ENCODE results near the gene ABCC10. TPM values are rescaled to one million over a fixed set of nuclear protein-coding genes. Genes with fewer than 3 reads are reported as not detected.
"Not testable (repeated sequence)": the region's sequence is repeated elsewhere in the genome, so short reads cannot be mapped to it uniquely, and the experiment has no call there.

The ABCC10 gene
- total RNA-seq, 1 donor from 2014 or later: 46.8 TPM

DNA sequence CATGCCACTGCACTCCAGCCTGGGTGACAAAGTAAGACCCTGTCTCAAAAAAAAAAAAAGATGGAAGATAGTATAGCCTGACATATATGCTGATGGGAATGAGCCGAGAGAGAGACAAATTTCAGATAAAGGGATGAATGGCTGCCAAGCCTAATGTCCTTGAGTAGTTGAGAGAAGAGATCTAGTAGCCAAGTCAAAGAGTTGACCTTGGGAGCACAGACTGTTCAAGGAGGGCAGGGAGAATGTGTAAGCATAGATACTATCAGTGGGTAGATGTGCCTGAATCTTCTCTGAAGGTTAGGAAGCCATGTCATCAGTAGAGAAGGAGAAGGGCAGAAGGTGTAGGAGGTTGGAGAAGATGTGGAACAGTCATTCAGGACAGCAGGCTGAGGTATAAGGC is 20.0 kb upstream of the ABCC10 start:
- no peak for DNase-seq (ENCODE audit: low spot score)

DNA sequence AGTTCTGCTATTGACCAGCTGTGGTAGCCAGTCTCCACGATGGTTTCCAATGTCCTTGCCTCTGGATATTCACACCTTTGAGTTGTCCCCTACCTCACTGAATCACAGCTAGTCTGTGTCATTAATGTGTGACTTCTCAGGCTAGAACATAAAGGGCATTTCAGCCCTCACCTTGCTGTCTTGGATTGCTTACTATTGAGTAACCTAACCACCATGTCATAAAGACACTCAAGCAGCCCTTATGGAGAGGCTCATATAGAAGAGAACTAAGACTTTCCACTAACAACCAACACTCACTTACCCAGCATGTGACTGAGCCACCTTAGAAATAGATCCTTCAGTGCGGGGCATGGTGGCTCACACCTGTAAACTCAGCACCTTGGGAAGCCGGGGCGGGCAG is 19.1 kb upstream of the ABCC10 start:
- no peak for DNase-seq (ENCODE audit: low spot score)

DNA sequence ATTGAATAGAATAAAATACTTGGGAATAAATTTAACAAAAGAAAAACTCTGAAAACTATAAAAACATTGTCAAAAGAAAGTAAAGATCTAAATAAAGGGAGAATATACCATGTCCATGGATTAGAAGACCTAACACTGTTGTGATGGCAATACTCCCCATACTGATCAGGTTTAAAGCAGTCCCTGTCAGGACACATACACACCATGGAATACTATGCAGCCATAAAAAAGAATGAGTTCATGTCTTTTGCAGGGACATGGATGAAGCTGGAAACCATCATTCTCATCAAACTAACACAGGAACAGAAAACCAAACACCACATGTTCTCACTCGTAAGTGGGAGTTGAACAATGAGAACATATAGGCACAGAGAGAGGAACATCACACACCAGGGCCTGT is 16.6 kb upstream of the ABCC10 start:
- DNase-seq (ENCODE audit: low spot score): not testable (repeated sequence)

DNA sequence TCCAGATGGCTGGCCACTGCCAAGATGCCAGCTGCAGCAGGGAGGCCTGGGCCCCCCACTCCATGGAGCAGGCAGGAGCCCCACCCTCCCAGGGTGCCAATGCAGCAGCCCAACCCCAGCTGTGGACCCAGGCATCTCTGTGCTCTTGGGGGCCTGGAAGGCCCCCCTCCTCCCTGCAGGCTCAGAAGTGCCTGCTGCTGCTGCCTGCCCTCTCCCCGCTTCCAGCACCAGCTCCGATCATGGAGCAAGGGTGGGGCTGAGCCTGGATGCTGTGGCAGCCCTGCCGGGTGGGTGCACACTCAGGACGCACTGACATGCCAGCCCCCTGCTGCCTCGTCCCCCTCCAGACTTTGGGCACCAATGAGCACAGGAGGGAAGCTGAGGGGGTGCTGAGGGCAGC is 14.8 kb upstream of the ABCC10 start:
- DNase-seq (ENCODE audit: low spot score): no peak

DNA sequence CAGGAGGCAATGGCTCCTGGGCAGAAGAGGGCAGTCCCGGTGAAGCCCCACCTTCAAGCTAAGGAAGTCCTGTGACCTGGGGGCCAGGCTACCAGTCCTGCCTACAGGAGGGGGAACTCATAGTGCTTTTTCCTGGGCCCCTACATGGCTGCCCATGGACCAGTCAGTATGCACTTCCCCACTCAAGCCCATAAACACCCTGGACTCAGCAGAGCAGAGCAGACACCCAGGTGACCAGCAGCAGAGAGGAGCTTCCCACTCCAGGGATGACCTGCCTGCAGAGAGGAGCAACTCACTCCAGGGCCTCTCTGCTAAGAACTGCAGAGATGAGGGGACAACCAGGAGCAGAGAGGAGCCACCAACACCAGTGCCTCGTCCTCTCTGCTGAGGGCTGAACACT is 14.3 kb upstream of the ABCC10 start:
- DNase-seq (ENCODE audit: low spot score): no peak

DNA sequence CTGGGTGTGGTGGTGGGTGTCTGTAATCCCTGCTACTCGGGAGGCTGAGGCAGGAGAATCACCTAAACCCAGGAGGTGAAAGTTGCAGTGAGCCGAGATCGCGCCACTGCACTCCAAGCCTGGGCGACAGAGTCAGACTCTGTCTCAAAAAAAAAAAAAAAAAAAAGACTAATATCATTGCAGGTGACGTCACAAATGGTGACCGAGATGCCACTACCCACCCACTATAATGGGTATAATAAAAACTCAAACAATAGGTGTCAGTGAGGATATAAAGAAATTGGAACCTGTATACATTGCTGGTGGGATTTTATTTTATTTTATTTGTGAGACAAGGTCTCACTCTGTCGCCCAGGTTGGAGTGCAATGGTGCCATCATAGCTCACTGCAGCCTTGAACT is 12.1 kb upstream of the ABCC10 start:
- not testable (repeated sequence) for DNase-seq (ENCODE audit: low spot score)

DNA sequence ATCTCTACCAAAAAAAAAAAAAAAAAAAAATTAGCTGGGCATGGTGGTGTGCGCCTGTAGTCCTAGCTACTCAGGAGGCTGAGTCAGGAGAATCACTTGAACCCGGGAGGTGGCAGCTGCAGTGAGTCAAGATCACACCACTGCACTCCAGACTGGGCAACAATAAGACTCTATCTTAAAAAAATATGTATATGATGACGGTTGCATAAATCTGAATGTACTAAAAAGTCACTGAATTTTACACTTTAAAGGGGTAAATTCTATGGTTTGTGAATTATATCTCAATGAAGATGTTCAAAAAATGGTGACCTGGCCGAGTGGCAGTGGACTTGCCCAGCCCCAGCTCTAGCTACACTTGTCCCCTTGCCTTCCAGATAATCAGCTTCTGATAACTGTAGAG is 10.4 kb upstream of the ABCC10 start:
- no peak for DNase-seq (ENCODE audit: low spot score)

DNA sequence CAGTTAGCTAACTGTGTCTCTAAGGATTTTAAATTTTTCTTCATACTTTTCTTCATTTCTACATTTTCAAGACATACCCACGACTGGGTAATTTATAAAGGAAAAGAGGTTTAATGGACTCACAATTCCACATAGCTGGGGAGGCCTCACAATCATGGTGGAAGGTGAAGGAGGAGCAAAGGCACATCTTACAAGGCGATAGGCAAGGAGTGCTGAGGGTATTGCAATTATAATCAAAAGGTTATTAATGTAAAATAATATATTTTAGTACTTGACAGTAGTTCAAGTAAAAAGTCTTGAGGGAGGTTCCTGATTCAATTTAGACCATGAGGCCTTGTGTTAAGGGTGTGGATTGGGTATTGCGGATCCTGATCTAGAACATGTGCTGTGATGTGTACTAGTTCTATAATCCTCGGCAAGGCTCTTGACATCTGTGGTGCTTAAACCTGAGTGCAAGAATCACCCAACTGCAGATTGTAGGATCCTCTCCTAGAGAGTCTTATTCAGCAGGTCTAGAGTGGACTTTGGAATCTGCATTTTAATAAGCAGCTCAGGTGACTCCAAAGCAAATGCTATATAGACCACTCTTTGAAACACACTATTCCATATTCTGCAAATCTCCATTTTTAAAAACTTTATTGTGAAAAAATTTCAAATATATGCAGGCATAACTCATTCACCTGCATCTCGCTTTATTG is 7.2 kb upstream of the ABCC10 start:
- no peak for DNase-seq (ENCODE audit: low spot score)

DNA sequence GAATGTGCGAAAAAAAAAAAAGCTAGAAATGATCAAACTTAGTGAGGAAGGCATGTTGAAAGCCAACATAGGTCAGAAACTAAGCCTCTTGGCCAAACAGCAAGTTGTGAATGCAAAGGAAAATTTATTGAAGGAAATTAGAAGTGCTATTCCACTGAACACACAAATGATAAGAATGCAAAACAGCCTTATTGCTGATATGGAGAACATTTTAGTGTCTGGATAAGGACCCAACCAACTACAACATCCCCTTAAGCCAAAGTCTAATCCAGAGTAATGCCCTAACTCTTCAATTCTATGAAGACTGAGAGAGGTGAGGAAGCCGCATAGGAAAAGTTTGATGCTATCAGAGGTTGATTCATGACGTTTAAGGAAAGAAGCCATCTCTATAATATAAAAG is 5.5 kb upstream of the ABCC10 start:
- no peak for DNase-seq (ENCODE audit: low spot score)

DNA sequence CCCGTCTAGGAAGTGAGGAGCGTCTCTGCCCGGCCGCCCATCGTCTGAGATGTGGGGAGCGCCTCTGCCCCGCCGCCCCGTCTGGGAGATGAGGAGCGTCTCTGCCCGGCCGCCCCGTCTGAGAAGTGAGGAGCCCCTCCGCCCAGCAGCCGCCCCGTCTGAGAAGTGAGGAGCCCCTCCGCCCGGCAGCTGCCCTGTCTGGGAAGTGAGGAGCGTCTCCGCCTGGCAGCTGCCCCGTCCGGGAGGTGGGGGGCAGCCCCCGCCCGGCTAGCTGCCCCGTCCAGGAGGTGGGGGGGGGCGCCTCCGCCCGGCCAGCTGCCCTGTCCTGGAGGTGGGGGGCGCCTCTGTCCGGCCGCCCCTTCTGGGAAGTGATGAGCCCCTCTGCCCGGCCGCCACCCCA is 2.3 kb upstream of the ABCC10 start:
- DNase-seq (ENCODE audit: low spot score): not testable (repeated sequence)

DNA sequence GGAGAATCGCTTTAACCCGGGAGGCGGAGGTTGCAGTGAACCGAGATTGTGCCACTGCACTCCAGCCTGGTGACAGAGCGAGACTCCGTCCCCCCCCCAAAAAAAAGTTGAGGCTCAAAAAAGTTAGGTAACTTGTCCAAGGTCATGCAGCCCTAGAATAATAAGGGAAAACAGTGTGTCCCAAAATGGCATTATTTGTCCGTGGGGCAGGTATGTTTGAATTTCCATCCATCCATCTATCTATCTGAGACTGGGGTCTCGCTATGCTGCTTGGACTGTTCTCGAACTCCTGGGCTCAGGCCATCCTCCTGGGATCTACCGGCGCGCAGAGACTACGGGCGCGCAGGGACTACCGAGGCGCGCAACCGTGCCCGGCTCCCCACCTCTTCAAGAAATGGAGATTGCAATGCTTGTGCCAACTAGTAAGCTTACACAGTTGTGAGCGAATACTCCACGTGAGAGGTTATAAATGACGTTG is 374 bp upstream of the ABCC10 start:
- no peak for DNase-seq (ENCODE audit: low spot score)

DNA sequence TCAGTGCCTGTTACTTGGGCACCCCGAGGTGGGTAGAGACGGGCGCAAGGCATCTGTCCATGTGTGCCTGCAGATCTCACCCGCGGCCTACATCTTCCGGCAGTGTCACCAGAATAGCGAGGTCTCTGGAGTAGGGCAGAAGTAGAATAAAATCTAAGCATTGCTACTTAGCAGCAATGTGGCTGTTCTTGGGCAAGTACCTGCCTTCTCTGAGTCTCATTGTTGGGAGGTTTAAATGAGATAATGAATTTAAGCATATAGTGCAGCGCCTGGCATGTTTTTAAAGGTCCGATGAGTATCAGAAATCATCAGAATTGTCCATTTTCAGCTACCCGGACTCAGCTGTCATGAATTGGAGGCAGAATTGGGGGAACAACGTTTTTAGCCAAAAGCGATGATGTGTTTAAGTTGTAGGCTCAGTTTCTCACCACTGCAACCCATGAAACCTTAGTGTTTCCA is 800 bp downstream of the ABCC10 start:
- no peak for DNase-seq (ENCODE audit: low spot score)

DNA sequence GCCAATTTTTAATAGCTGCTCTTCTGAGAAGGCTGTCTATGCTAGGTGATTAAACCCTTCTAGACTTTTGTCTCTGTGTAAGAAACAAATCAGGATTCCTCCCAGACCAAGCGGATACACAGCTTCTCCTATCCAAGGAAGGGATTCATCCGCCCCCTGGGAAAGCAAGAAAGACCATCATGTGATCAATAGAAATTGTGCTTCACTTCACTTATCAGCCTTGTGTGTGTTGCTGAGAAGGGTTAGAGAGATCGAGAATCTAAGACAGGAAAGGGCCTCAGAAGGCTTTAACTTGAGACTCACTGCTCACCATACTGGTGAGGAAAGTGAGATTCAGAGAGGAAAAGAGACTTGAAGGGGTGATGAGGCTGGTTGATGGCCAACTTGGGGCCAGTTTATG is 1.5 kb downstream of the ABCC10 start:
- DNase-seq (ENCODE audit: low spot score): no peak

DNA sequence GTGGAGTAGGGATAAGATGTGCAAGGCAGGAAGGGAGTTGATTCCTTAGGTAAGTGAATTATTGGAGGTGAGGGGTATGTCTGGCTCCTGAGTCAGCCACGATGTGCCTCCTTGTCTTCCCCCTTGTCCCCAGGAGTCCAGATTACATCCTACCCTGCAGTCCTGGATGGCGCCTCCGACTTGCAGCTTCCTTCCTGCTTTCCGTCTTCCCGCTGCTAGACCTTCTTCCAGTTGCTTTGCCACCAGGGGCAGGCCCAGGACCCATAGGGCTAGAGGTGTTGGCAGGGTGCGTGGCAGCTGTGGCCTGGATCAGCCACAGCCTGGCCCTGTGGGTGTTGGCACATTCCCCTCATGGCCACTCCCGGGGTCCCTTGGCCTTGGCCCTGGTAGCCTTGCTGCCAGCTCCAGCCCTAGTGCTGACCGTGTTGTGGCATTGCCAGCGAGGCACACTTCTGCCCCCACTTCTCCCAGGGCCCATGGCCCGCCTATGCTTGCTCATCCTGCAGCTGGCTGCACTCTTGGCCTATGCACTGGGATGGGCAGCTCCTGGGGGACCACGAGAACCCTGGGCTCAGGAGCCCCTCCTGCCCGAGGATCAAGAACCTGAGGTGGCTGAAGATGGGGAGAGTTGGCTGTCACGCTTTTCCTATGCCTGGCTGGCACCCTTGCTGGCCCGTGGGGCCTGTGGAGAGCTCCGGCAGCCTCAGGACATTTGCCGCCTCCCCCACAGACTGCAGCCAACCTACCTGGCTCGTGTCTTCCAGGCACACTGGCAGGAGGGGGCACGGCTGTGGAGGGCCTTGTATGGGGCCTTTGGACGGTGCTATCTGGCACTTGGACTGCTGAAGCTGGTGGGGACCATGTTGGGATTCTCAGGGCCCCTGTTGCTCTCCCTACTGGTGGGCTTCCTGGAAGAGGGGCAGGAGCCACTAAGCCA is 4.9 kb downstream of the ABCC10 start:
- DNase-seq (ENCODE audit: low spot score): no peak

DNA sequence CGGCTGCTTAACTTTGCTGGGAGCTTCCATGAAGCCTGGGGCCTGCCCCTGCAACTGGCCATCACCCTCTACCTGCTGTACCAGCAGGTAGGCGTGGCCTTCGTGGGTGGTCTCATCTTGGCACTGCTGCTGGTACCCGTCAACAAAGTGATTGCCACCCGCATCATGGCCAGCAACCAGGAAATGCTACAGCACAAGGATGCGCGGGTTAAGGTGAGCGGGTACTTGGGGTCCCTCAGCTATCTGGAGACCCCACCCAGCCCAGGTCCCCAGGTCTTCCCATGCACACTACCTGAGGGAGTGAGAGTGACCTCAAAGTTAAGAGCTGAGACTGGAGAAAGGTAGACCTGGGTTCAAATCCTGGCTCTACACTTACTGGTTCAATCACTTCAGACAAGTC is 5.8 kb downstream of the ABCC10 start:
- no peak for DNase-seq (ENCODE audit: low spot score)

DNA sequence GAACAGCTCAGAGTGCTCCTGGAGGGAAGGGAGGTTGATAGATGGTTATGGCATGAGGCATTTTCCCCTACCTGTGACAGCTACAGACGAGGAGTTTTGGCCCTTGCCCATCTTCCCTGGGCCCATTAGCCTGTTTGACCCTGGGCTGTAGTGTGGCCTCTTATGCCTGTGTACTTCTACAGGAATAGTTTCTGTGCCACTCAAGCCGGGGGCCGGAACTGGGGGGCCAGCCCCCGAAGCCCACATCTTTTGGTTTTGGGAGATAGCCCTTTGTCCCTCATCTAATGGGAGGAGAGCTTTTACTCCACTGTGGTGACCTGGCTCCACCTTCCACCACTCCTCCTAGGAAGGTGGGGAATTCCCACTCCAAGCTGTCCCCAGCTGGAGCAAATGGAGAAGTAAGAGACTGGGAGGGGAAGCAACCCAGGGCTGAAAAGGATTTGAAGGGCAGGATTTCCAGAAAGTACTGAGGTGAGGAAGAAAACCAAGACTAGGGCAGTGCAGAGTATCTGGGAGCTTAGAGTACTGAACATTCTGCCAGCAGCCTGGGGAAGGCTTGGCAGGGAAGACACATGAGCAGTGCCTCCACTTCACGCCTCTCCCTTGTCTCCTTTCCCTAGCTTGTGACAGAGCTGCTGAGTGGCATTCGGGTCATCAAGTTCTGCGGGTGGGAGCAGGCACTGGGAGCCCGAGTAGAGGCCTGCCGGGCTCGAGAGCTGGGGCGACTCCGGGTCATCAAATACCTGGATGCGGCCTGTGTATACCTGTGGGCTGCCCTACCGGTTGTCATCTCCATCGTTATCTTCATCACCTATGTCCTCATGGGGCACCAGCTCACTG is 6.9 kb downstream of the ABCC10 start:
- no peak for DNase-seq (ENCODE audit: low spot score)

DNA sequence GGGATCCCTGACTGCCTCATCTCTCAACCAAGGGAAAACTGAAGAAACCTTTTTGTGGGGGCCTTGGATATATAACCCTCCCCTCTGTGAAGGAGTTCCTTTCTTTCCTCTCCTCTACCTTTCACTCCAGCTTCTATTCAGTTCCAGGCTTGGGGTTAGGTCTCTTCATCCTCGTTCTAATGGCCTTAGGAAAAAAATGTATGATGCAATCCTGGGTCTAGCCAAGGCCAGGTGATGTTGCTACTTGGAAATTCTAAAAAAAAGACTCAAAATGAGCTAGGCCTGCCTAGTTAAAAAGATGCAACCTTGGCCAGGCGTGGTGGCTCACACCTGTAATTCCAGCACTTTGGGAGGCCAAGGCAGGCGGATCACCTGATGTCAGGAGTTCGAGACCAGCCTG is 7.6 kb downstream of the ABCC10 start:
- no peak for DNase-seq (ENCODE audit: low spot score)

DNA sequence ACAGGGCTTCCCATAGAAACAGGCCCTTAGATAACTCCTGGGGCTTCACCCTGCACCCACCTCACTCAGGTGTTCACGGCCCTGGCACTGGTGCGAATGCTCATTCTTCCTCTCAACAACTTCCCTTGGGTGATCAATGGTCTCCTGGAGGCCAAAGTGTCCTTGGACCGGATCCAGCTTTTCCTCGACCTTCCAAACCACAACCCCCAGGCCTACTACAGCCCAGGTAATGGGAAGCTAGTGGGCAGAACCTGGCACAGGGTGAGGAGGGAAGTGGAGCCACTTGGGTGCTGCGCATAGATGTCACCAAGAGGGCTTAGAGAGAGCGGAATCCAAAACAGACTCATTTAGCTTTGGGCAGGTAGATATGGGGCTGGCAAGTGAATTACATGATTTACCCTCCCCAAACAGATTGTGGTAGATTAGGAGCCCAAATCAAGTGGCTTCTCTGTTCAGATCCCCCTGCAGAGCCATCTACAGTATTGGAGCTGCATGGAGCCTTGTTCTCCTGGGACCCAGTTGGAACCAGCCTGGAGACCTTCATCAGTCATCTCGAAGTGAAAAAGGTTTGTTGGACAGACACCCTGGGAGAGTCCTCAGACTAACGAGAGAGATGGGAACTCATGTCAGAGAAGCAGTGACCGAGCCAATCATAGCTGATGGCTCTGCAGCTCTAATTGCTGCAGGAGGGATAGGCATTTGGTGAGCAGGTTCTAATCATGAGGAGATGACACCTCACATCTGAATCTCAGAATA is 8.5 kb downstream of the ABCC10 start:
- DNase-seq (ENCODE audit: low spot score): no peak

DNA sequence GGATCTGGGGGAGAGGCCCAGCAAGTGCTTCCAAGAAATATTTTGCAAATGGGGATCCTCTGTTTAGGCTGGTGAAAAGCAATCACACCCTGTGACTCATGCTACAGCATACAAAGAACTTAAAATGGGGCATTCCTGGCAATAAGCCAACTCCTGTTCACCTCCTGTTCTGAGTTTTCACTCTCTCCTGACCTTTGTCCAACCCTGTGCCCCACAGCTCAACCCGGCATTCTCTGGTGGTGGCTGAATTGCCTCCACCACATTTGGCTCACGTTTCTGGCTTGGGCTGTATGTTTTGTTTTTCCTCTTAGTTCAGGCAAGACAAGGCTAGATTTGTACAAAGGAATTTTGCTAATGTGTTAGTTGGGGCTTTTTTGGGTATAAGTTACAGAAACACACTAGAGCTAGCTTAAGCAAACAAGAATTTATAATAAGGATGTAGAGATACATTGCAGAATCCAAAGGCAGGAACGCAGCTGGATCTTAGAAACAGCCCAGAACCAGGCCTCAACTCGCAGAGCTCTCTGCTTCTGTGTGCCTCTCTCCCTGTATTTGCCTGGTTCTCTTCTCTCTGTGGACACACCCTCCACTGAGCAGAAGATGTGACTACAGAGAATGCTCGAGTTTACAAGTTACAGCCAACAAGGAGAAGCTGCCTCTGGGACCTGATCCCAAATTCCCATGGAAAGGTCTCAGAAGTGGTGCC is 9.4 kb downstream of the ABCC10 start:
- DNase-seq (ENCODE audit: low spot score): peak; percentile 25

DNA sequence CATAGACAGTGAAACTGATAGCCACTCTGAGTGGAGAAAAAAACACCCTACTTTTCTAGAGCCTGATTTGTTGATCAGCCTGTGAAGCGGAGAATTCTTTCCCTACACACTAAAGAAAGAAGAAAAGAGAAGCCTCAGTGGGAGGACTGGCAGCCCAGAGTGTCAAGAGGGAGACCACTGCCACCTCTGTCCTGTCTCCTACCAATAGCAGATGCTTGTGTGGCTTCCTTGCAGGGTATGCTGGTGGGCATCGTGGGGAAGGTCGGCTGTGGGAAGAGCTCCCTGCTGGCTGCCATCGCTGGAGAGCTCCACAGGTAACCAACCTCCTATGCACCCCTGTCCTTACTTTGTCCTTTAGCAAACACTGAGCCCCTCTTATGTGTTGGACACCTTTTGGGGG is 10.4 kb downstream of the ABCC10 start:
- no peak for DNase-seq (ENCODE audit: low spot score)

DNA sequence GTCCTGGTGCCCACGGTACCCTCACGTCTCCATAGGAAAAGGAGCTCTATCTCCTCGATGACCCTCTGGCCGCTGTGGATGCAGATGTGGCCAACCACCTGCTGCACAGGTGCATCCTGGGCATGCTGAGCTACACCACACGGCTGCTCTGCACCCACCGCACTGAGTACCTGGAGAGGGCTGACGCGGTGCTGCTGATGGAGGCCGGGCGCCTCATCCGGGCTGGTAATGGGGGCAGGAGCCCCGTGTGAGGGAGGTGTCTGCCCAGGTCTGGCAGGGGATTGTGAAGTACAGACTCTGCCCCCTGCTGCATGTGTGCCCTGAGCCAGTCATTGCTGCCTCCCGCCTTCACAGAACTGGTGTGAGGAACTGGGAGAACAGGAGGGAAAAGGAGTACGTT is 15.6 kb downstream of the ABCC10 start:
- DNase-seq (ENCODE audit: low spot score): no peak
